Measurements from ENCODE around the gene UBA1.

GRCh38 chrX:47232197-47232802 is 38.7 kb downstream of the UBA1 start:
- TF ChIP-seq RAD21 (conservative IDR thresholded peaks at IDR 0.05 in 1 of 2, IDR thresholded peaks at IDR 0.05 in 1 of 2) (no peak), PBX3 (IDR thresholded peaks at IDR 0.05) (no peak), SMC3 (IDR thresholded peaks at IDR 0.05) (no peak), CTCF (IDR thresholded peaks at IDR 0.05) (no peak), POLR2A (IDR thresholded peaks at IDR 0.05; ENCODE audit: low read length) (no peak), ESRRA (IDR thresholded peaks at IDR 0.05; ENCODE audit: borderline replicate concordance, low read length) (no peak), MYC (IDR thresholded peaks at IDR 0.05; ENCODE audit: borderline replicate concordance, low read length) (no peak), JUN (IDR thresholded peaks at IDR 0.05) (no peak), KDM5A (IDR thresholded peaks at IDR 0.05) (no peak)
- TF ChIP-seq, protein P1, sequence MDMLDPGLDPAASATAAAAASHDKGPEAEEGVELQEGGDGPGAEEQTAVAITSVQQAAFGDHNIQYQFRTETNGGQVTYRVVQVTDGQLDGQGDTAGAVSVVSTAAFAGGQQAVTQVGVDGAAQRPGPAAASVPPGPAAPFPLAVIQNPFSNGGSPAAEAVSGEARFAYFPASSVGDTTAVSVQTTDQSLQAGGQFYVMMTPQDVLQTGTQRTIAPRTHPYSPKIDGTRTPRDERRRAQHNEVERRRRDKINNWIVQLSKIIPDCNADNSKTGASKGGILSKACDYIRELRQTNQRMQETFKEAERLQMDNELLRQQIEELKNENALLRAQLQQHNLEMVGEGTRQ (IDR thresholded peaks at IDR 0.05), result no peak
- TF ChIP-seq, protein P2, sequence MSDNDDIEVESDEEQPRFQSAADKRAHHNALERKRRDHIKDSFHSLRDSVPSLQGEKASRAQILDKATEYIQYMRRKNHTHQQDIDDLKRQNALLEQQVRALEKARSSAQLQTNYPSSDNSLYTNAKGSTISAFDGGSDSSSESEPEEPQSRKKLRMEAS (IDR thresholded peaks at IDR 0.05), result no peak

Data from A549 (cell line).